Retina (tissue), 1 donor: Measurements from ENCODE around the gene C1RL.
A peak's percentile ranks its signal among the peaks of the same experiment; 100 is the strongest.
"Not testable (repeated sequence)": the region's sequence is repeated elsewhere in the genome, so short reads cannot be mapped to it uniquely, and the experiment has no call there.

Experiments used
- DNase-seq: peaks from one replicate; pipeline ENCODE4 v3.0.0-alpha.2; 2016

C1RL gene

DNA sequence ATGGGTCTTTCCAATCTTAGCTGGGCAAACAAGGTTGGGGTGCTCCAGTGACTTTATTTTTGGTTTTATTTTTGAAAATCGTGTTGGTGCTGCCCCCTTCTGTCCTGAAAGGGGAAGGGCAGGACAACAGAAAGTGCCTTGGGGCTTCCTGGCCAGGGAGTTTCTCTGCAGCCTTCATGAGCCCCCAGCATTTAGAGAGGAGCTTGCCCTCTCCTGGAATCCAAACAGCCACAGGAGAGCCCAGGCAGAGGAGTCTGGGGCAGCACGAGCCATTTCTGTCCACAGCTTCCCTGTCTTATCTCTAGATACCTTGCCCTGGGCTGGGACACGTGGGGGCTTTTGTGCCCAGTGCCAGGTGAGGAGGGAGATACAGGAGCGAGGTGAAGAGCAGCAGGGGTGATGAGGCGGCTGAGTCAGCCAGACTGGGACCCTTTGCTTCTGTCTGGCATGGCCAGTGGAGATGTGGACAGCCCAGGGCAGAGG lies 4.4 kb upstream of the C1RL start:
- DNase-seq = peak; percentile 59

DNA sequence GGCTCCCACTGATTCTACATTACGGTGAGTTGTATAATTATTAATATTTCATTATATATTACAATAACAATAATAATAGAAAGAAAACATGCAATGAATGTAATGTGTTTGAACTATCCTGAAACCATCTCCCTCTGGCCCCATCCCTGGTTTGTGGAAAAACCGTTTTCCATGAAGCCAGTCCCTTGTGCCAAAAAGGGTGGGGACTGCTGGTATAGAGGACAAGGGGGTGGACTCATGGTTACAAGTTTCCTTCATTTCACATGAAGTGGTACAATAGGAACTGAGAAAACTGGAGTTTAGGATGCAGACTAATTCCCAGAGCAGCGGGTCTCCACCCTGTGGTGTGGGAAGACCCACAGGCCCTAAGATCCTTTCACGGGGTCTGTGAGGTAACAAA lies 3.0 kb upstream of the C1RL start:
- DNase-seq = no peak

DNA sequence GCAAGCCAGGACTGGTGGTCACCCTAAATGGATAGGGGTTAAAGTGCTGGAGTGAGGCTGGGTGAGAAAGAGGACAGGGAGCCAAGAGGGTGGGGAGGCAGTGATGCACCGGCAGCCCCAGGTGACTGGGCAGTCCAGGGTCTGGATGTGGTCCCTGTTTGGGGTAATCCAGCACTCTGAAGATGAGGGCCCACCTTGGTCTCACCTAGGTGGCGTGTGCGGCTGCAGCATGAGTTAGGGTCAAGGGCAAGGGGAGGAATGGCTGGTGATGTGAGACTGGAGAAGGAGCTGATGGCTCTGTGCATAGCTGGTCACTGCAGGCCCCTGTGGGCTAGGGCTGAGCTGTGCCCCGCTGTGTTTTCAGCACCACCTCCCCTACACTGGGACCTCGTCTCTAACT lies 1.6 kb upstream of the C1RL start:
- no peak for DNase-seq

GRCh38 chr12:7109572-7109920 lies 532 bp upstream of the C1RL start:
- DNase-seq = no peak

GRCh38 chr12:7108003-7108795 lies 815 bp downstream of the C1RL start:
- peak; percentile 80 for DNase-seq

GRCh38 chr12:7107636-7108002 lies 1.4 kb downstream of the C1RL start:
- no peak for DNase-seq

- DNase-seq = not testable (repeated sequence)
Measured at GRCh38 chr12:7107181-7107580, 1.8 kb downstream of the C1RL start.

DNA sequence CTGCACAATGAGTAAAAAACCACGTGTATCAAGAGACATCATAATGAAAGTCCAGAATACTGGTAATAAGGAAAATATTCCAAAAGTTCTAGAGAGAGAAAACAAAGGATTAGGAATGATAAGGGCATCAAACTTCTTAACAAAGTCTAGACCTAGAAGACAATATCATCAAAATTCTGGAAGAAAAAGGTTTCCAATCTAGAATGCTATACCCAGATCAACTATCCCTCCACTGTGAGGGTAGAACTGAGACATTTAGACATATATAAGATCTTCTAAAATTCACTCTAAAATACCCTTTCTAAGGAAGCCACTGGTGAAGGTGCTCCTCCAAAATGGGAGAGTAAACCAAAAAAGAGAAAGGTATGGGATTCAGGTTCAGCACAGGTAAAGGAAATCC lies 2.9 kb downstream of the C1RL start:
- no peak for DNase-seq

DNA sequence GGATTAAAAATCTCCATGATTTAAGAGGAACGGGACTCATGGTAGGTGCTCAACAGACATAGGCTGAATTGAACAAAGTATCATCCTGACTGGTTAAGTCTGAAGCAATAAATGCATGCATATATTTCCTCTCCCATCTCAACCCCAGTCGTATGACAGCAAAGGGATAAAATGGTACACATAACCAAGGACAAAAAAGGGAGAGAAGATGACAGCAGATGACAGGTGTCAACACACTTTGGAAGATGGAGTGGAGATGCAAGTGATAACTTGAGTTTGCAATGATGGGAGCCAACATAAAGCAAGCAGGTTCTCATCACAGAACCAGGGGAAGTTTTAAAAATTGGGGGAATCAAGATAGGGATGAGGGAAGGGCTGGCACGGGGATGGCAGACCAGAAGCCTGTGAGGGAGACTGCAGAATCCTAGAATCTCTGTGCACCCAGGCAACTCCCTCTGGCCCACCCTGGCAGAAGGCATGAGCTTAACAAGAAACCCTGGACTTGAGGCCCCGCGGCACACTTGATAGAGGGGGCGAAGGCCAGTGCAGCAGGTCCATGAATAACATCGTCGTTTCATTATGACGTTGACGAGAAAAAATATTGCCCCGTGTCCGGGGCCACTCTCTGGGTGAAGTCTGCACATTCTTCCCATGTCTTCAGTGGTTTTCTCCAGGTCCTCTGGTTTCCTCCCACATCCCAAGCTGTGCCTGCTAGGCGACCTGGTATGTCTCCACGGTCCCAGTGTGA lies 5.0 kb downstream of the C1RL start:
- no peak for DNase-seq

GRCh38 chr12:7102582-7102981 lies 6.4 kb downstream of the C1RL start:
- no peak for DNase-seq

DNA sequence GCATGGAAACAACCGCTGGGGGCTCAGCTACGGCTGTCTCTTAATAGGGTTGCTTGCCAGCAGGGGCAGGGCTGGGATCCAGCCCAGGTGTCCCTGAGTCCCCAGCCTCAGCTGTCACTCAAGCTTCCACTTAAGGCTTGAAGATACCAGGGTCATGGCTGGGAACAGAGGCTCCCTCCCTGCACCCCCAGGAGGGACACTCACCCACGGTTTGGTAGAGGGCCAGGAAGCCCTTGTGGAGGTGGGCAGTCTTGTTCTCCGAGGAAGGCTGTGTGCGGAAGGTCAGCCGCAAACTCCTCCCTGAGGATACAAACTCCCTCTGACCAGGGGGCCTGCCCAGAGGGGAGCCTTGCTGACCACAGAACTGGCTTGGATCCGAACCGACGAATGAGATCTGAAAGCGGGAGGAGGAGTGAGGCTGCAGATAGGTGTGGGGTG lies 7.3 kb downstream of the C1RL start:
- no peak for DNase-seq

DNA sequence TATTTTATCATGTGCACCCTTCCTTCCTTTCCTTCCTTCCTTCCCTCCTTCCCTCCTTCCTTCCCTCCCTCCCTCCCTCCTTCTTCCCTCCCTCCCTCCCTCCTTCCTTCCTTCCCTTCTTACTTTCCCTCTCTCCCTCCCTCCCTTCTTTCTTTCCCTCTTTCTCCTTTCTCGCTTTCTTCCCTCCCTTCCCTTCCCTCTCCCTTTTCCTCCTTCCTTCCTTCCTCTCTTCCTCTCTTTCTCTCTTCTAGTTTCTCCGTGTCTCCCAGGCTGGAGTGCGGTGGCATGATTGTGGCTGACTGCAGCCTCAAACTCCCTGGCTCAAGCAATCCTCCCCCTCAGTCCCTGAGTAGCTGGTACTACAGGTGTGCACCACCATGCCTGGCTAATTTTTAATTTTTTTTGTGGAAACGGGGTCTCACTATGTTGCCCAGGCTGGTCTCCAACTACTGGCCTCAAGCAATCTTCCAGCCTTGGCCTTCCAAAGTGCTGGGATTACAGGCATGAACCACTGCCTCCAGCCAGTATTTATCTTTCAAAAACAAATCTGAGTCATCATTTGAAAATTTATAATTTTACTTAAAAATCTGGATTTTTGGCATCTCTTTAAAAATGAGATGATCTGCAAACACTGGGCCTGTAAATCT lies 7.8 kb downstream of the C1RL start:
- DNase-seq = no peak

- no peak for DNase-seq
Measured at GRCh38 chr12:7100239-7100638, 8.8 kb downstream of the C1RL start.

DNA sequence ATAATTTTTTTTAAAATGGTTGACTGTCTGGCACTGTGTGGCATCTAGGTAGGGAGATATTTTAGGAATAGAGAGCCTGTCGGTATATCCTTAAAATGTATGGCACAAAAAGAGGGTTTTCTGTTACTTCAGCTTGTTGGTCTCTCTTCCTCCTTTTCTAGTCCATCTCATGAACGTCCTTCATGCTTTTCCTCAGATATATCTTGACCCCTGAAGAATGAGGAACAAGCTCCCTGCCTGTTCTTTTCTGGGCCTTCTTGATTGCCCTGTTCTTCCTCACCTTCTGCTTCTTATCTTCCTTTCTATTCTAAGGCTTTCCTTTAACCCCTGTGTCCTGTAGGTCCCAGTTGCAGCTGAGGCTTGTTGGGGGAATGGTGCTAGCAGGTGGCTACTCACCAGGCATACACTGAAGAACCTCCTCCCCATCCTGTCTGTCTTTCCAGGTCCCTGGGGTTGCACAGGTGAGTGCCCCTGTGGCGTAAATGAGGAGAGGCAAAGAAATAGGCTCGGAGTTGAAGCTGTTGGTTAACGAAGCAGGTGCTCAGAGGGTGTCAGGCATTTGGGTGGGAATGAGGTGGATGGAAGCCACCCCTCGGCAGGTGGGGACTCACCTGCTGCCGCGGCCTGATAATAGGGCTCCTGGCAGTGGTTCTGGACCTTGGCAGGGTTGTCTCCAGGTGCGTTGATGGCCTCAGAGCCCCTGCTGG lies 9.6 kb downstream of the C1RL start:
- no peak for DNase-seq

DNA sequence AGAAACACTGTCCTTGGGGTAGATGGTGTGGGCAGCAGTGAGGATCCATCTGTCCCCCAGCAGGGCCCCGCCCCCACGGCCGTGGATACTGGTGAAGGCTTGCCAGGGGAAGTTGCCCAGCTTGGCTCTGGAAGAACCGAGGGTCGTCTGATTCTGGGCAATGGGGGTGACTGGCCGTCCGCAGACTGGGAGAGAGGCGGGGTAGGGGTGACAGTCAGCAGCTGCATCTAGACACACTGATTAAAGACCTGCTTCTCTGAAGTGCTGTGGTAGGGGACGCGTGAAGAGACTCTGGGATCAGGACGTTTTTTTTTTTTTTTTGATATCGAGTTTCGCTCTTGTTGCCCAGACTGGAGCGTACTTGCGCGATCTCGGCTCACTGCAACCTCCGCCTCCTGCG lies 12.0 kb downstream of the C1RL start:
- DNase-seq = no peak

- no peak for DNase-seq
Measured at GRCh38 chr12:7096006-7096932, 12.7 kb downstream of the C1RL start.

DNA sequence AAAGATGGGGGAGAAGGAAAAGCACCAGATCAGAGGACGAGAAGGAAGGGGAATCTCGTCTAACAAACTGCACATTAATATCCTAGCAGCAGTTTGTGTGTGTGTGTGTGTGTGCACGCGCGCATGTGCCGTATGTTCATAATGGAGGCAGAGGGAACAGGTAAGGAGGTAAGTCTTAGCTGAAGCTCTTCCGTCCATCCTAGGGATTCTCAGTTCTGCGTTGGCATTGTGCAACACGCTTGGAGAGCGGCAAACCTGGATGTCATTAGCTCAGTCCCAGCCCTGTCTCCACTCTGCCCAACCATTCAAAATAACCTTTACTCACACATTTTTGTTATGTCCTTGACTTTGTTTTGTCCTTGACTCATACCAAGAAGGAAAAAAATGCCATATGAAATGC lies 15.1 kb downstream of the C1RL start:
- no peak for DNase-seq

- DNase-seq = no peak
Measured at GRCh38 chr12:7093486-7093885, 15.5 kb downstream of the C1RL start.

- no peak for DNase-seq
Measured at GRCh38 chr12:7092986-7093460, 16.0 kb downstream of the C1RL start.

GRCh38 chr12:7092229-7092985 lies 16.6 kb downstream of the C1RL start, which contains the start of gene C1R:
Gene C1R, minus strand, starts transcription at chr12:7092445. Its CDS starts 57 bp downstream, at chr12:7092388.
- peak; percentile 81 for DNase-seq

DNA sequence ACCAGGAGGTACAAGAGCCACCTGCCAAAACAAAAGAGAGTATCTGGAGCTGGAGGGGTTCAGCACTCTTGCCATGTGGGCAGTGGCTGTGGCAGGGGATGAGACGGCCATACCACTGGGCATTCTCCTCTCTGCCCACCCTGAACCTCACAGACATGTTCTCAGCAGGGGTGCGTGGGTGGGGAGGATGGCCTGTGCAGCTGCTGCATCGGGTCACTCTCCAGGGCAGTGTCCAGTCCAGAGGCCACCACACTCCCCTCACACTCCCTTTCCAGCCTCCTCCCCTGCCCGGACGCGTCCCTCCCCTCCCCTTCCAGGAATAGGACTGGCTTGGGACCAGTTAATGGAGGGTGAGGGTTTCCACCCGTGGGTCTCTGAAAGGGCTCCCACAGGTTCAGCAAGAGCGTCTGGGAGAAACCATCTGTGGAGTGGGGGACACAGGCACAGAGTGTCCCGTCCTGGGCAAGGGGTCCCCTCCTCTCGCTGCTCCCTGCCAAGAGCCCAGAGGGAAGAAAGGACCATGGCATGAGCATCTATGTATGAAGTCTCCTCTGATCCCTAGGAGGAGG lies 17.3 kb downstream of the C1RL start:
- DNase-seq = peak; percentile 13
